GM23248 (cell line): ENCODE measurements around the gene STIM1. TPM values are rescaled to one million over a fixed set of nuclear protein-coding genes. Genes with fewer than 3 reads are reported as not detected.

ENCODE experiments used
- DNase-seq: peaks from one replicate; pipeline ENCODE4 v3.0.0-alpha.2; 2015
- H2AFZ ChIP-seq: fragments of 200-600 bp; sonication (generic); 2 replicates; pipeline ENCODE4 v1.6.1; 2016; ENCODE audit warnings: antibody characterized with exemption
- H3F3A ChIP-seq: fragments of 200-600 bp; sonication (generic); 2 replicates; pipeline ENCODE4 v1.6.1; 2016; ENCODE audit warnings: mild to moderate bottlenecking, antibody characterized with exemption, mixed run types; ENCODE audit not compliant: insufficient read depth
- H3K27ac ChIP-seq: fragments of 200-600 bp; sonication (generic); 2 replicates; pipeline ENCODE4 v1.5.1; 2016; ENCODE audit warnings: mild to moderate bottlenecking
- H3K27me3 ChIP-seq: fragments of 200-600 bp; sonication (generic); replicated peaks from 2 replicates; pipeline ENCODE4 v1.6.1; 2016; ENCODE audit warnings: mild to moderate bottlenecking; ENCODE audit not compliant: insufficient read depth
- H3K36me3 ChIP-seq: fragments of 200-600 bp; sonication (generic); 2 replicates; pipeline ENCODE4 v1.6.1; 2016; ENCODE audit warnings: low read depth, mild to moderate bottlenecking
- H3K4me1 ChIP-seq: fragments of 200-600 bp; sonication (generic); 2 replicates; pipeline ENCODE4 v1.6.1; 2016; ENCODE audit warnings: mild to moderate bottlenecking; ENCODE audit not compliant: insufficient read depth
- H3K4me2 ChIP-seq: fragments of 200-600 bp; sonication (generic); one replicate; pipeline ENCODE4 v1.6.1; 2016; ENCODE audit warnings: mild to moderate bottlenecking; ENCODE audit not compliant: unreplicated experiment
- H3K4me3 ChIP-seq: fragments of 200-600 bp; sonication (generic); 2 replicates; pipeline ENCODE4 v1.5.1; 2016; ENCODE audit warnings: mild to moderate bottlenecking
- H3K79me2 ChIP-seq: fragments of 200-600 bp; sonication (generic); 2 replicates; pipeline ENCODE4 v1.6.1; 2016; ENCODE audit warnings: mild to moderate bottlenecking; ENCODE audit not compliant: insufficient read depth
- H3K9ac ChIP-seq: fragments of 200-600 bp; sonication (generic); 2 replicates; pipeline ENCODE4 v1.6.1; 2016; ENCODE audit warnings: mild to moderate bottlenecking
- H3K9me2 ChIP-seq: fragments of 200-600 bp; sonication (generic); 2 replicates; pipeline ENCODE4 v1.6.1; 2016; ENCODE audit warnings: mixed run types, mild to moderate bottlenecking, moderate library complexity; ENCODE audit not compliant: insufficient read depth
- H3K9me3 ChIP-seq: fragments of 200-600 bp; sonication (generic); one replicate; pipeline ENCODE4 v1.6.1; 2017; ENCODE audit warnings: low read depth
- H4K20me1 ChIP-seq: fragments of 200-600 bp; sonication (generic); 2 replicates; pipeline ENCODE4 v1.6.0; 2016; ENCODE audit not compliant: insufficient read depth
- EZH2 ChIP-seq: fragments of 200-600 bp; sonication (generic); IDR thresholded peaks from 2 replicates; pipeline ENCODE4 v1.6.1; 2018; ENCODE audit warnings: antibody characterized with exemption, mild to moderate bottlenecking; ENCODE audit not compliant: insufficient read depth, poor library complexity, severe bottlenecking
- EZH2phosphoT487 ChIP-seq: fragments of 200-600 bp; sonication (generic); IDR thresholded peaks from 2 replicates; pipeline ENCODE4 v1.6.1; 2018; ENCODE audit warnings: antibody characterized with exemption, moderate library complexity, mild to moderate bottlenecking, low read depth; ENCODE audit not compliant: insufficient read depth
- WGBS, 2 experiments: methylation state at CpG; one replicate each; pipeline ENCODE4 v1.1.6; 2015 to 2017; ENCODE audit warnings: low lambda C conversion rate in 2 of 2, low coverage in 1 of 2; ENCODE audit errors: missing lambda C conversion rate in 2 of 2; 5-methylcytosine and 5-hydroxymethylcytosine counted together
- in situ Hi-C: fragments of 300-500 bp; cut with MboI; formaldehyde crosslinking; loops from 2 replicates; pipeline ENCODE4 v1.15.0; 2020
- polyA plus RNA-seq: library from polyadenylated mRNA; unstranded; fragments of >200 nt; fragmentation: Nextera tagmentation; extraction: Ambion mirVana; gene quantifications from 2 replicates; pipeline ENCODE4 v1.2.1, GENCODE V29; 2016
- total RNA-seq: library from RNA; depleted of rRNA; stranded (reverse); fragments of >200 nt; shearing (Covaris generic); gene quantifications from 2 replicates; pipeline ENCODE4 v1.2.3, GENCODE V29; 2014

The STIM1 gene
- total and polyA plus RNA-seq, 2 experiments from 2014 or later, result 22.3 to 24.6 TPM

- H3K27ac ChIP-seq, result no peak overlapping the region
- no peaks in the 10 kb centered on the region for H4K20me1 ChIP-seq
- H3K4me1 ChIP-seq, result no peaks in the 10 kb centered on the region
- DNase-seq, result no peak
- H3K36me3 ChIP-seq, result no peaks in the 10 kb centered on the region; the same call in 1 of the 2 replicates
- H3K4me2 ChIP-seq, result no peak overlapping the region
- H3F3A ChIP-seq, result no peaks in the 10 kb centered on the region
- no peaks in the 10 kb centered on the region for H3K9me3 ChIP-seq
- 90% methylated on average over 8 of the region's 8 CpGs for WGBS, 2 experiments
- H3K79me2 ChIP-seq, result no peaks in the 10 kb centered on the region
- in situ Hi-C loops, result no loop called here
- H3K9me2 ChIP-seq, result no peaks in the 10 kb centered on the region
- H2AFZ ChIP-seq, result no peak overlapping the region
- TF ChIP-seq EZH2 (no peak), EZH2phosphoT487 (no peak)
- no peak overlapping the region for H3K4me3 ChIP-seq
- no peaks in the 10 kb centered on the region for H3K27me3 ChIP-seq
- no peak overlapping the region for H3K9ac ChIP-seq
Measured at GRCh38 chr11:4086575-4087353, 231.3 kb downstream of the STIM1 start.

DNA sequence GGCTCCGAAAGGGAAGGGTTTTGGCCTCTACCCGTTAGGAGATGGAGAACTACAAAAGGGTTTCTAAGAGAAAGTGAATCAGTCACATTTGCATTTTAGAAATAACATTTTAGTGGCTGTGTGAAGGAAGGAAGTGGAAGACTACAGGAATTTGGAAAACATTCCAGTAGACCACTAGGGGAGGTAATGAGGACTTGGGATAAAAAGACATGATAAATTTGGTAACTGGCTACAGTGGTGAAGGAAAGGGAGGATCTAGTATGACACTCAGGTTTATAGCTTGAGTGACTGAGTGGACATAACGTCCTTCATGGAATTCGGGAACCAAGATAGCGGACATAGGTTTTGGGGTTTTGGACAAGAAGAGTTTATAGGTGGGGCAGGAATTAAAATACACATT lies 232.1 kb downstream of the STIM1 start:
- Histone ChIP-seq H2AFZ (no peak overlapping the region), H3K27ac (no peak overlapping the region), H4K20me1 (no peaks in the 10 kb centered on the region), H3K36me3 (no peaks in the 10 kb centered on the region; the same call in 1 of the 2 replicates), H3K4me1 (no peaks in the 10 kb centered on the region), H3K79me2 (no peaks in the 10 kb centered on the region), H3K9ac (no peak overlapping the region), H3K27me3 (no peaks in the 10 kb centered on the region), H3K9me2 (no peaks in the 10 kb centered on the region), H3K4me2 (no peak overlapping the region), H3K4me3 (no peak overlapping the region), H3F3A (no peaks in the 10 kb centered on the region), H3K9me3 (no peaks in the 10 kb centered on the region)
- TF ChIP-seq EZH2phosphoT487, result no peak
- no peak for TF ChIP-seq EZH2
- 96 to 97% methylated on average over 5 of the region's 5 CpGs for WGBS, 2 experiments
- in situ Hi-C loops, result no loop called here
- peak; percentile 26 for DNase-seq

- in situ Hi-C loops, result no loop called here
- H4K20me1 ChIP-seq, result no peaks in the 10 kb centered on the region
- TF ChIP-seq EZH2phosphoT487 (no peak), EZH2 (no peak)
- H3F3A ChIP-seq, result no peaks in the 10 kb centered on the region
- 87 to 100% methylated on average over 2 of the region's 2 CpGs for WGBS, 2 experiments
- 0 out of 2 replicates have a peak, but pooled peaks cover 5% of the 10 kb centered on the region for H3K4me1 ChIP-seq
- H3K4me2 ChIP-seq, result no peak overlapping the region
- no peak overlapping the region for H3K27ac ChIP-seq
- no peaks in the 10 kb centered on the region for H3K36me3 ChIP-seq
- H3K9me2 ChIP-seq, result no peaks in the 10 kb centered on the region
- no peak overlapping the region for H2AFZ ChIP-seq
- H3K79me2 ChIP-seq, result peaks cover 2% of the 10 kb centered on the region; the same call in 1 of the 2 replicates
- H3K27me3 ChIP-seq, result no peaks in the 10 kb centered on the region
- no peak overlapping the region for H3K4me3 ChIP-seq
- DNase-seq, result no peak
- no peaks in the 10 kb centered on the region for H3K9me3 ChIP-seq
- no peak overlapping the region for H3K9ac ChIP-seq
Measured at GRCh38 chr11:4090258-4090657, 234.8 kb downstream of the STIM1 start.

GRCh38 chr11:4092026-4092425 lies 236.6 kb downstream of the STIM1 start:
- Histone ChIP-seq H3K9me3 (no peaks in the 10 kb centered on the region), H3K9ac (no peak overlapping the region), H3K4me1 (peaks cover 12% of the 10 kb centered on the region), H4K20me1 (no peaks in the 10 kb centered on the region), H3F3A (peaks cover 5% of the 10 kb centered on the region; the same call in 1 of the 2 replicates), H3K79me2 (peaks cover 20% of the 10 kb centered on the region), H3K36me3 (no peaks in the 10 kb centered on the region), H3K4me2 (no peak overlapping the region), H3K4me3 (no peak overlapping the region), H3K27me3 (no peaks in the 10 kb centered on the region), H3K27ac (no peak overlapping the region), H2AFZ (no peak overlapping the region), H3K9me2 (no peaks in the 10 kb centered on the region)
- DNase-seq, result no peak
- WGBS, 2 experiments, result 26 to 29% methylated on average over 2 of the region's 2 CpGs
- TF ChIP-seq EZH2phosphoT487 (no peak), EZH2 (no peak)
- in situ Hi-C loops, result no loop called here
